ENCODE data around the gene CTSW.
A peak's percentile ranks its signal among the peaks of the same experiment; 100 is the strongest.
"Not testable (repeated sequence)": the region's sequence is repeated elsewhere in the genome, so short reads cannot be mapped to it uniquely, and the experiment has no call there.

The CTSW gene

DNA sequence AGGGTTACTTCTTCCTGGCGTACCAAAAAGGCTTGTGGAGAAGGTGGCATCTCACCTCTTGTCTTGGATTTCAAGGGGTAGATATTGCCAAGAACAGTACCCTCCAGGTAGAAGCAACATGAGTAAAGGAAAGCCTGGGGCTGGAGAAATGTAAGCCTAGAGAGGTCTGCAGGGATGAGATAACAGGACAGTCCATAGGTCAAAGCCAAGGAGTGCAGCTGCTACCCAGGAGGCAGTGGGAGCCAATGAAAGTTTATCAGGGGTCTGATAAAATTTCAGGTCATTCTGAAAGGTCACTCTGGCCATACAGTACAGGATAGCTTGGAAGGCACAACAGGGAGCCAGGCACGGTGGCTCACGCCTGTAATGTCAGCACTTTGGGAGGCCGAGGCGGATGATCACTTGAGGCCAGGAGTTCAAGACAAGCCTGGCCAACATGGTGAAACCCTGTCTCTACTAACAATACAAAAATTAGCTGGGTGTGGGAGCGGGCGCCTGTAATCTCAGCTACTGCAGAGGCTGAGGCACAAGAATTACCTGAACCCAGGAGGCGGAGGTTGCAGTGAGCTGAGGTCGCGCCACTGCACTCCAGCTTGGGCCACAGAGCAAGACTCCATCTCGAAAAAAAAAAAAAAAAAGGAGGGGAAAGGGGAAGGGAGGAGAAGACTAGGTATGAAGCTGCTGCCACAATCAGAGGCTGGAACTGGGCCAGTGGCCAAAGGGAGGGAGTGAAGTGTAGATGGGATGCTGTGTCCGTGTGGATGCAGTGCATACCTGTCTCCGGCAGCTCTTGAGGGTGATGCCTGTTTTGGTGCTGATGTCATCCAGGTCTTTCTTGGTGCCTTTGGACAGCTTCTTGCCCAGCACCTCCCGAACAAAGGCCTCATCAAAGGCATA lies 7.4 kb downstream of the CTSW start:
- no peak for DNase-seq

DNA sequence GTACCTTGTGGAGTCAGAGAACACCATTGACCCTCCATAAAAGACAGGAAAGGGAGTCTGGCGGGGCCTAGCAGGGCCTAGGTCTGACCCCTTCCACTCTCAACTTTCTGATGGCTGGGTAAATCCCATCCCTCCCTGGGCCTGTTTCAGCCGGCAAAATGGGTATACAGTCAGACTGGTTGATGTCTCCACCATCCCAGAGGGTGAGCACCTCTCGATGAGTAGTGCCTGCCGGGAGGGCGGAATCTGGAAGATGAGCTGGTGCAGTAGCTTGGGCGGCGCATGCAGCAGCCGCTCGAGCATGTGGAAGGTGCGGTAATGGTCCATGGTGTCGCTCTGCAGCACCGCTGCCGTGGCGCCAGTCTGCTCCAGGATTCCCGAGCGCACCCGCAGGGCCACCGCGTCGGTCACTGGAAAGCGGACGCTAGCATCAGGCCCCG lies 8.1 kb downstream of the CTSW start:
- no peak for DNase-seq

DNA sequence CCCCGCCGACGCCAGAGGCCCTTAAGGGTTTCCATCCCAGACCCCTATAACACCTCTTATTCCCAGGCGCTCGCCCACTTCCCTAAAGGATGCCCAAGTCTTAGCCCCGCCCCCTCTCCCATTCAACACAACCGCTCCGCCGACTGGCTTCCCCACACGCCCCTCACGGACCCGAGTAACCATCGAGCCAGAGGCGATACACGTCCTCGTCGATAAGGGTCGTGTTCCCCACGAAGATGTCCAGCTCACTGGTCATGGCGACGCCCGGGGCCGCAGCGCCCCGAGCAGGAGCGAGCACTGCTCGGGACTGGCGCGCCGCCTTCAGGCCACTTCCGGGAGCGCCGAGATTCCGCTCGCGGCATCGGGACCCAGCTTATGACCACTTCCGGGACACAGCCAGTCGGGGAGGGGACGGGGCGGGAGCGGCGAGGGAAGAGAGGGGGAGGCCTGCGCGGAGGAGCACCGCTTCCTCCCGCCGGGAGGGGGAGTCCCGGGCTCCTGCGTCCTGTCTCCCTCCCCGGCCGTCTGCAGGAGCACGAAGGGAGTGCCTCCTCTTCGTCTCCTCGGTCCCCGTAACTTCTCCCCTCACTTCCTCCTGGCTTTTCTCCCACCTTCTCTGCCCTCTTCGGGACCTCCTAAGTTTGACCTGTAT lies 8.7 kb downstream of the CTSW start, which contains the start of gene FIBP:
Gene FIBP (minus strand): TSS at position 309 of the 652 bp plus-strand sequence. CDS start 53 bp downstream, at position 256.
- DNase-seq, result peak; percentile 89

DNA sequence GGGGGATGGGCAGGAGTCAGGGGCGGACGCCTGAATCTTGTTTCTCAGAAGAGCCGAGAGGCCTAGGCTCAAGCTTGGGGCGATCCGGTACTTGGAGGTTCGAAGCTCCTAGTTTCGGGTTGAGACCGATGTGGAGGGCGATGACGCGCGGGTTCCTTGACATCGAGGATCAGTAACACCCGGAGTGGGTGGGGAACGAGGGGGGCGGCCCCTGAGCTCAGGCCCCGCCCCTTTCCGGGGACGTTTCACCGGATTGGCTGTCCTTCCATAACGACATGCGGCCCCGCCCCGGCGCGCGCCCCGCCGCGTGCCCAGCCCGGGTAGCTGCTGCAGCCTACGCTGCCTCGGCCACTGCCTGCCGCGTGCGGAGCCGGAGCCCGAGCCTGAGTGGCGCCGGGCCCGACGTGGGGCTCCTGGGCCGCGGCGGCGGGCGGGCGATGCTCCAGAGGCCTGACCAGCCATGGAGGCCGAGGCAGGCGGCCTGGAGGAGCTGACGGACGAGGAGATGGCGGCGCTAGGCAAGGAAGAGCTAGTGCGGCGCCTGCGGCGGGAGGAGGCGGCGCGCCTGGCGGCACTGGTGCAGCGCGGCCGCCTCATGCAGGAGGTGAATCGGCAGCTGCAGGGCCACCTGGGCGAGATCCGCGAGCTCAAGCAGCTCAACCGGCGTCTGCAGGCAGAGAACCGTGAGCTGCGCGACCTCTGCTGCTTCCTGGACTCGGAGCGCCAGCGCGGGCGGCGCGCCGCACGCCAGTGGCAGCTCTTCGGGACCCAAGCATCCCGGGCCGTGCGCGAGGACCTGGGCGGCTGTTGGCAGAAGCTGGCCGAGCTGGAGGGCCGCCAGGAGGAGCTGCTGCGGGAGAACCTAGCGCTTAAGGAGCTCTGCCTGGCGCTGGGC lies 10.9 kb downstream of the CTSW start, which contains the start of gene CCDC85B:
Gene CCDC85B (plus strand): TSS at position 350 of the 895 bp plus-strand sequence. CDS start 111 bp downstream, at position 461.
- DNase-seq, result peak; percentile 99

DNA sequence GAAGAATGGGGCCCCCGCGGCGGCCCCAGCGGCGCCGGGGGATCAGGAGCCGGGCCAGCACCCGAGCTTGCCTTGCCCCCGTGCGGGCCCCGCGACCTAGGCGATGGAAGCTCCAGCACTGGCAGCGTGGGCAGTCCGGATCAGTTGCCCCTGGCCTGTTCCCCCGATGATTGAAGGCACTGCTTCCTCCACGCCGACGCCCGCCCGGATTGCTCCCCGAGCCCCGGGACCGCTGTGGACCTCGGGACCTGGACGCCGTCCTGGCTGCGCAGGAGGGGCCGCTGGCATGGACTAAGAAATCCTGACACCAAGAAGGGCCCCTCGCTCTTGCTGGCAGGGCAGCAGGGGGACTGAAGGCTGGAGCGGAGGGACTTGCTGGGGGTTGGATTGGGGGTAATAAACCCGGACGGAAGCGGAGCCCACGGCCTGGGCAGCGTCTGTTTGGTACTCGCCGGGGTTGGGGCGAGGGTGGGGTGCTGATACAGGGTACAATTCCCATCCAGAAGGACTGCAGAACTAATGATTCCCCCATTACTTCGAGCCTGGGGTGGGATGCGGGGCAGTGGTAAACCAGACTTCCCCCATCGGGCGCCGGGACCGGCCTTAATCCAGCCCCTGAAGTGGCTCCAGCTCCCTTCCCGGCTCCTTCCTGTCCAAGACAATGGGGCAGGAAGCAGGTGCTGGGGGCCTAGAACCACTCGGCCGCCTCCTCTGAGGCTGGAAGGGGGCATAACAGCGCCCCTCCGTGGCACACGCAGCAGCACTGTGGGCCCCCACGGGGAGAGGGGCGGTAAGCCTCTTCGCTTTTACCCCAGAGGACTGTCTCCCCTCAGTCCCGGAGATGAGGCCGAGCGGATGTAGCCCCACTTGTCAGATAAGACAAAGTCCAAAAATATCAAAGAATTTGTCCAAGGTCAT lies 11.8 kb downstream of the CTSW start:
- DNase-seq, result no peak

DNA sequence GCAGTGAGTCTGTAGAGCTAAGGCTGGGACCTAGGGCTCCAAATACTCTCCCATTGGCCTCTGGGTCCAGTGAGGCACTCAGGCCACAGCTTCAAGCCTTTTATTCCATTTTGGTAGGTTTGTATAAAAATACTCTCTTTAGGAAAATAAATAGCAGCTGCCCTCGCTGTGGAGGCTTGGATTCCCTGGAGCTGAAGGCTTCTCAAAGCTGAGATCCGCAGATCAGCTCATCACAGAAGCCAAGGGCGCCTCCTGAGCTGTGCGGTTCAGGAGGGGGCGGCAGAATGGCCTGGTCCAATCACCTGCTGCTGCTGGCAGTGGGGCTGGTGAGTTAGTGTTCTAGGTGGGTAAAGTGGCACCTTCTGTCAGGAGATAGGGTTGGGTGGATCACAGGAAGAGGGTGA lies 12.5 kb downstream of the CTSW start:
- not testable (repeated sequence) for DNase-seq

DNA sequence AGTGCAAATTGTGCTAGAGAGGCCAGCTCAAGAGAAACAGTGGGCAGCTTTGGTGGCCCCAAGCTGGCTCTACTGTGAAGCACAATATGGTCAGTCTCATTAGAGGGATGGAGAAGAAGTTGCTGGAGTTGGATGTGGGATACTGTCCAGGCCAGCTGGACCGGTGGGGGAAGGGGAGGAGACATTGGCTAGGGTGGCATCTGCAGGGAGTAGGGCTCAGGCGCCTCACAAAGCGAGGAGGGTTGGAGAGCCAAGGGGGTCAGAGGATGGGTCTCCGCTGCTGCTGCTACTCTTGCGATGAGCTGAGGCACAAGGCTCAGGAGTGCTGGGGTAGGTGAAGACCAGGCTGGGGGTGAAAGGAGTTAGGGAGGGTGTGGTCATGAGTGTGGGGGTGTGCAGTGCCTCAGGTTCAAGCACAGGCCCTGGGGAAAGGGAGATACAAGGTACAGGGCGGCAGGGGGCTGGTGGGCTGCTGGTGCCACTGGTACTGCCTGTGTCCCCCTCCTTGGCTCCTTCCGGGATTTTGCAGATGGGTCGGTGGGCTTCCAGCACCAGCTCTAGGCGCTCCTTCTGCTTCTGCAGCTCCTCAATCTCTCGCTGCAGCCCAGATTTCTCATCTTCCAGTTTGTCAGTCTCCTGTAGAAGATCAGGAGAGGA lies 13.2 kb downstream of the CTSW start:
- DNase-seq, result no peak

DNA sequence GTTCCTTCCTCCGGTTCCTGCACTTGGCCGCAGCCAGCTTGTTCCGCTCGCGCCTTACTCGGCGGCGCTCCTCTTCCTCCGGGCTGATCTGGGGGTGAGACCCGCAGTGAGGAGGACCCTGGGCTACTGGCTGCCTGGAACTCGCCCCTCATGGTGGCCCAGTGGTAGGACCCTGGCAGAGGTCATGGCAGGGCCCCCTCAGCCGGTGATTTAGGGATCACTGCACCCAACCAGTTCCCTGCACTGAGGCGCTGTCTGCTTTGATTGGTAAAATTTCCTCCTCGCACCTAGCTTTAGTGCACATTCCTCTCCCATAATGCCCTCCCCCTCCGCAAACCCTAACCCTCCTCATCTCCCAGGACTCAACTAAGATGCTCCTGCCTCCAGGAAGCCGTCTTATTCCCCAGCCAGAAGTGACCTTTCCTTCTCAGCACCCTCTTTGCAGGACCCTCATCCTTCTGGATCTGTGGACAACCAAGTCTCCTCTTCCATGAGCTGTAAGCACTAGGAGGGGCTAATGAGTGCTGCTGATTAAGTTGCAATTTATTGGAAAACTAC lies 14.5 kb downstream of the CTSW start:
- DNase-seq, result no peak

DNA sequence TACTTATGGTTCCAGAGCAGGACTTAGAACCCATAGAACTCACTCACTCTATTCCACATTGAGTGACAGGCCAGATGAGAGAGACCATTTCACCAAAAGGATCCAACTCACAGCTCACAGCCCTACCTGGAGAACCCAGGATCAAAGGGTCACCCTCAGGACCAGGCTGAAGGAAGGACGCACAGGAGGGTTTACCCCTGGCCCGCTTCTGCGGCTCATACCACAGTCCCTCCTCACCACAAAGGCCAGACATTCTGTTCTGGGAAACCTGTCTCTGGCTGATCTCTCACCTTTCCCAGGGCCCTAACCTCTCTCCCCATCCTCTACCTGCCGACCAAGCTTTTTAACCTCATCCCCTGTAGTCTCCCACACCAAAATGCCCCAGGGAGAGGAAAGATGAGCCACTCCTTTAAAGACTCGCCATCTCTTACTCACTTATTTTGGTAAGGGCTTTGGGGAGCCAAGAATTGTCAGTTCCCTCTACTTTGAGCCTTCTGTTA lies 15.9 kb downstream of the CTSW start:
- no peak for DNase-seq

DNA sequence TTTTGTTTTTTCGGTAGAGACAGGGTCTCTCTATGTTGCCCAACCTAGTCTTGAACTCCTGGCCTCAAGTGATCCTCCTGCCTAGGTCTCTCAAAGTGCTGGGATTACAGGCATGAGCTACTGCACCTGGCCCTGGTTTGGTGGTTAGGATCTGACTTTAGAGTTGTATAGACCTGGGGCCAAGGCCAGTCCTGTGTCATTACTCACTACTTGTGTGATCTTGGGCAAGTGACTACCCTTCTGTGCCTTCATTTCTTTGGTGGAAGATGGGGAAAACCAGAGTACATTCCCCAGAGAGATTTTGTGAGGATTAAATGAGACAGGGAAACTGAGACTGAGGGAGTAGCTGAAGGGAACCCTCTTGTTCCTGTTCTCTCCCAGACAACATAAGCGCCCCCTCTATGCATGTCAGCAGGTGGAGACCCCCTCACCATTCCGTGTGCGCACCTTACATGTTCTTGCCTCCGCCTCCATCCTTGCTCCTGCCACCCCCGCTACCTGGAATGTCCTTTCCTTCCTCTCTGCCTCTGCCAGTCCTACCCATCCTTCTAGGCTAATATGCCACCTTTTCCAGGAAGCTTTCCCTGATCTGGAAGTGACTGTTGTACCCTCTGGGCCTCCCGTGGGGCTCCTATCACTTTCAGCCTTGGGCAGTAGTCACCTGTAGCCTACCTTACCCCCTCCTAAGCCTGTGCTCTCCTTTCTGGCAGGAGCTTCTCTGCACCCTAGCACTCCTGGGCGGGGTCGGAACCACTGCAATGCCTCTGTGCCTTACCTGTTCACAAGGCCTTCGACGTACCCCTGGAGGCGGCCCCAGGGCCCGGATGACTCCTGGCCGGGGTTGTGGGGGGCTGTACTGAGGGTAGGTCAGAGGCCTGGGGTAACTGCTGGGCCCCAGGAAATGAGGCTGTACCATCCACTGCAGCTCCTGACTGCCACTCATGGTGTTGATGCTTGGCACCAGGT lies 16.7 kb downstream of the CTSW start:
- DNase-seq, result no peak

DNA sequence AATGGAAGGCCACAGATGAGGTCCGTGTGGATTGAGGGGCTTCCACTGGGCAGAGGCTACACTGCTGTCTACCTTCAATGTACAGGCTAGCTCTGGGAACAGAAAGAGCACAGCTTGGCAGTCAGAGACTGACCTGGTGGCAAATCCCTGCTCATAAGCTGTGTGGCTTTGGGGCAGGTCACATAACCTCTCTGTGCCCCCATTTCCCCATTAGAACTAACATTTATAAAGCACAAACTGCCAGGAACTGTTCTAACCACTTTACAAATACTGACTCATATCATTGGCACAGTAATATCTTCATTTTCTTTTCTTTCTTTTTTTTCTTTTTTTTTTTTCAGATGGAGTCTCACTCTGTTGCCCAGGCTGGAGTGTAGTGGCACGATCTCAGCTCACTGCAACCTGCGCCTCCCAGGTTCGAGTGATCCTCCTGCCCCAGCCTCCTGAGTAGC lies 17.4 kb downstream of the CTSW start:
- DNase-seq, result no peak

DNA sequence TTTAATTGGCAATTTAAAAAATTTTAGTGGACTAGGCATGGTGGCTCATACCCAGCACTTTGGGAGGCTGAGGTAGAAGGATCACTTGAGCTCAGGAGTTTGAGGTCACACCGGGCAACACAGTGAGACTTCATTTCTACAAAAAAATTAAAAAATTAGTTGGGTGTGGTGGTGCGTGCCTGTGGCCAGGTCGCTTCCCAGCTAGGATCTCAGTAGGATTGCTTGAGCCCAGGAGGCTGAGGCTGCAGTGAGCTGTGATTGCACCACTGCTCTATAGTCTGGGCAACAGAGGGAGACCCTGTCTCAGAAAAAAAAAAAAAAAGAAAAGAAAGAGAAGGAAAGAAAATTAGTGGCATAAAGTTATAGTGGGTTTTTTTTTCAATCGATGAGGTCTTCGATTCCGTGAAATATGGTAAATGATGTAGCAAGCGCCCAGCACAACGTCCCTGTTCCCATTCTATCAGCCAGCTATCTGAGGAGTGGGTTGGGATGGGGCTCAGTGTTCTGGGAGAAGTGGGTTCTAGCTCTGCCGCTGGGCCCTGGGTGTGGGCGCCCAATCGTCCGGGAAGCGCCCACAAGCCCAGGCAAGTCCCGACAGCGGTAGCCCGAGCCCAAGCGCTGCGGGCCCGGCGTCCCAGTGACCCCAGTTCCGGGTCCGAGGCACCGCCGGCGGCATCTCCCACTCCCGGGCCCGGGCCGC lies 19.2 kb downstream of the CTSW start:
- no peak for DNase-seq

DNA sequence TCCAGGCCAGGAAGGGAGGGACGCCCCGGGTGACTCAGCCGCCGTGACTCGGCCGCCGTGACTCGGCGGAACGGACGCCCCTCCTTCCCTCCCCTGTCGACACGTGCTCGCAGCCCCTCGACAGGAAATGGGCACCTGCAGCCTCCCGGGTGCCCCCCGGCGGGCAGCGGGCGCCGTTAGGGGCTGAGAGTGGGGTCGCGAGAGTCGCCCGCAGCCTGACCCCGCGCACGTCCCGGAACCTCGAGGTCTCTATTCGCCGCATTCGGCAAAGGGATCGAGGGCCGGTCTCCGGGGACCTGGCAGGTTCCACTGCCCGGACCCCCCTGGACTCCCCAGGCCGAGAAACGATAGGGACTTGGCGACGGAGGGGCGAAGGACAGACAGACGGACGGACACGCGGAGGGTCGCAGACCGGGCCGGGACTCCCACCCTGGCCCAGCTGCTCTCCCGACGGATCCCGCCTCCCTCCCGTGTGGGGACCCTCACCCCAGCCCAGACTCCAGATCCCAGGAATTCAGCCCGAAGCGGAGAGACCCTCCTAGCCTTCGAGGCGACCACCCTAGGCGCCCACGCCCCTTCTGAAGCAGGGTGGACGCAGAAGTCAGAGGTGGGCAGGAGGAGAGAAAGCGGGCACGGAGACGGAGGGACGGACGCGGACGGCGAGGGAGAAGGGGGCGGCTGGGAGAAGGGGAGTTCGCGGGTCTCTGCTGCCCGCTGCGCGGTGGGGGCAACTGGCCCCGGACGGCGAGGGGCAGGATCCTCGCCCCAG lies 19.9 kb downstream of the CTSW start:
- peak; percentile 65 for DNase-seq

DNA sequence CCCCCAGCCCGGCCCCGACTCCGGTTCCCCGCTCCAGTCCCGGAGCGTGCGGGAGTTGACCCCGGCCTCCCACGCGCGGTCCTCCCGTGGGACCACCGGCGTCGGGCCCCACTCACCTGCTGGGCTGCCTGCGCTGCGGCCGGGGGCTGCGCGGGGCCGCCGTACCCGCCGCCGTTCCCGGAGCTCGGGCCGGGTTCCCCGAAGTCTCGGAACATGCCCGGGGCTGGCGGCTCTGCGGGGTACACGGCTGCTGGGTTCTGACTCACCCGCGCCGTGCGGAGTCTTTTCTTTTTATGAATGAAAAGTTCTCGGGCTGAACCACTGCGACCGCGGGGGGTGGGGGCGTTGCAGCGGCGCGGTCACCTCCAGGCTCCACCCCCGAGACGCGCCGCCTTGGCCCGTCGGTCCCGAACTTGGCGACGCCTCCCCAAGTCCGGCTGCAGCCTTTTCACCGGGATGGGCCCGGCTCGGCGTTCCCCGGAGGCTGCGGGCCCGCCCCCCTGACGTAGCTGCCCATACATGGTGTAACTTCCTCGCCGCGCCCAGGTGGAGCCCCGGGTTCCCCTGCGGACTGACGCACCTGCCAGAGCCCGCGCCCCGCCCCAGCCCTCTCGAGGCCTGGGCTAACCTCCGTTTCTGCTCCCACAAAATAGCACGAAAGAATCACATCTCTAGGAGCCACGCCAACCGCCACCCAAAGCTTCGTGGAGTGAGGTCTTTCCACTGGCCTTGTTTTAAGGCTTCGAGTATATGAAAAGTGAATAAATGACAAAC lies 20.7 kb downstream of the CTSW start, which contains the start of gene FOSL1:
Gene FOSL1 (minus strand): TSS at position 264 of the 774 bp plus-strand sequence. CDS start 49 bp downstream, at position 215.
- DNase-seq, result peak; percentile 89

DNA sequence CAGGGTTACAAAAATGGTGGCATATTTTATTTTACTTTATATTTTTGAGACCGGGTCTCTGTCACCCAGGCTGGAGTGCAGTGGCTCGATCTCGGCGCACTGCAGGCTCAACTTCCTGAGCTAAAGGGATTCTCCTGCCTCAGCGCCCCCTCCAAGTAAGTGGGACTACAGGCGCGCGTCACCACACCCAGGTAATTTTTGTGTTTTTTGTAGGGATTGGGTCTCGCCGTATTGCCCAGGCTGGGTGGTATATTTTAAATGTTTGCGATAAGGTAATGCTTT lies 21.2 kb downstream of the CTSW start:
- DNase-seq, result no peak

DNA sequence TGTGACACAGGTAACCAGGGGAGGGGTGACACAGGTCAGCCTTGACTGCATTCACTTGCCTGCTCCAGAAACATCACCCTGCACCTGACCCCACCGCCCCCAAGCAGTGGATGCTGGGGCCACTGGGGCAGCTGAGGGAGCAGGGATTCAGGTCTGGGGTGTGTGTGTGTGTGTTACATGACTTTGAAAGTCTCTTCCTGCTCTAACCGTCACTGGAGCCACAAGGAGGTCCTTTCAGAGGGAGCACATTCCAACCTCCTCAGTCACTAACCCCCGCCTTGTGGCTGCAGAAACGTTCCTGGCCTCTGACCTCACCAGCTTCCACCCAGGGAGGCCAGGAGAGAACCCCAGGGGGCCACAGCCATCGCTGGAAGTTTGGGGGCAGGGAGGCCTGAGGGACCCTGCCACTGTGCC lies 23.4 kb downstream of the CTSW start:
- DNase-seq, result no peak

DNA sequence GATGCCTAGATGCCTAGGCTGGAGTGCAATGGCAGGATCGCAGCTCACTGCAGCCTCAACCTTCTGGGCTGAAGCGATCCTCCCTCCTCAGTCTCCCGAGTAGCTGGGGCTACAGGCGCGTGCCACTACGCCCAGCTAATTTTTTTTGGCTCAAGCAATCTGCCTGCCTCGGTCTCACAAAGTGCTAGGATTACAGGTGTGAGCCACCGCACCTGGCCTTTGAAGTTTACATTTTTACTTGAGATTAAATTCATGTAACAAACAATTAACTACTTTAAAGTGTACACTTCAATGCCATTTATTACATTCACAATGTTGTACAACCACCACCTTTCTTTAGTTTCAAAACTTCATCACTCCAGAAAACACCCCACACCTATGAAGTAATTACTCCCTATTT lies 24.1 kb downstream of the CTSW start:
- no peak for DNase-seq

Data from activated T-cell treated with anti-CD3 and anti-CD28 coated beads for 4 hours (primary cell).